Measurements from ENCODE around the gene CLK3.

DNA sequence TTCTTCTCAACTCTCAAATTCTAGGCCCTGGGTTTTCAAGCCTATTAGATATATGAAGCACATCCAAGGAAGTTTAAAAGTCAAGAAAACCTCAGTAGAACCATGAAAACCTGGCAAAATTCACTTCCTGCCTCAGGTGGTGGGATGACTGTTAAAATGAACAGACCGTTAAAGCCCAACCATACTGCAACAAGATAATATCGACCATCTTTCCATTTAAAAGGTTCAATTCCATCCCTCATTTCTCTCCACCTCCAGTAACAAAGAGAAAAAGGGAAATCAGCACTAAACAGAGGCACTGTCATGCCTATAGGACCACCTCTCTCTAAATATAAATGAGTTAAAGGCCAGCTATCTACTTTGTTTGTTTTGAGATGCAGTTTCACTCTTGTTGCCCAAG lies 49.0 kb downstream of the CLK3 start:
- TF ChIP-seq CHD2 (IDR thresholded peaks at IDR 0.05; ENCODE audit: low read length, partially characterized antibody) (no peak), GABPA (IDR thresholded peaks at IDR 0.05; ENCODE audit: low read depth) (no peak), EZH2phosphoT487 (IDR thresholded peaks at IDR 0.05; ENCODE audit: borderline replicate concordance, low read depth) (no peak), SMC3 (IDR thresholded peaks at IDR 0.05; ENCODE audit: low read depth, low read length) (no peak), POLR2AphosphoS5 (IDR thresholded peaks at IDR 0.05; ENCODE audit: low read depth, low read length) (no peak), FOXM1 (IDR thresholded peaks at IDR 0.05; ENCODE audit: low read depth) (no peak), SIN3A (IDR thresholded peaks at IDR 0.05; ENCODE audit: borderline replicate concordance, low read depth, low read length) (no peak), GATA2 (CRISPR knock-in tag; IDR thresholded peaks at IDR 0.05) (no peak), JUND (IDR thresholded peaks at IDR 0.05) (no peak)
- TF ChIP-seq, protein P1, sequence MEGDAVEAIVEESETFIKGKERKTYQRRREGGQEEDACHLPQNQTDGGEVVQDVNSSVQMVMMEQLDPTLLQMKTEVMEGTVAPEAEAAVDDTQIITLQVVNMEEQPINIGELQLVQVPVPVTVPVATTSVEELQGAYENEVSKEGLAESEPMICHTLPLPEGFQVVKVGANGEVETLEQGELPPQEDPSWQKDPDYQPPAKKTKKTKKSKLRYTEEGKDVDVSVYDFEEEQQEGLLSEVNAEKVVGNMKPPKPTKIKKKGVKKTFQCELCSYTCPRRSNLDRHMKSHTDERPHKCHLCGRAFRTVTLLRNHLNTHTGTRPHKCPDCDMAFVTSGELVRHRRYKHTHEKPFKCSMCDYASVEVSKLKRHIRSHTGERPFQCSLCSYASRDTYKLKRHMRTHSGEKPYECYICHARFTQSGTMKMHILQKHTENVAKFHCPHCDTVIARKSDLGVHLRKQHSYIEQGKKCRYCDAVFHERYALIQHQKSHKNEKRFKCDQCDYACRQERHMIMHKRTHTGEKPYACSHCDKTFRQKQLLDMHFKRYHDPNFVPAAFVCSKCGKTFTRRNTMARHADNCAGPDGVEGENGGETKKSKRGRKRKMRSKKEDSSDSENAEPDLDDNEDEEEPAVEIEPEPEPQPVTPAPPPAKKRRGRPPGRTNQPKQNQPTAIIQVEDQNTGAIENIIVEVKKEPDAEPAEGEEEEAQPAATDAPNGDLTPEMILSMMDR (IDR thresholded peaks at IDR 0.05) = no peak
- TF ChIP-seq, protein P2, sequence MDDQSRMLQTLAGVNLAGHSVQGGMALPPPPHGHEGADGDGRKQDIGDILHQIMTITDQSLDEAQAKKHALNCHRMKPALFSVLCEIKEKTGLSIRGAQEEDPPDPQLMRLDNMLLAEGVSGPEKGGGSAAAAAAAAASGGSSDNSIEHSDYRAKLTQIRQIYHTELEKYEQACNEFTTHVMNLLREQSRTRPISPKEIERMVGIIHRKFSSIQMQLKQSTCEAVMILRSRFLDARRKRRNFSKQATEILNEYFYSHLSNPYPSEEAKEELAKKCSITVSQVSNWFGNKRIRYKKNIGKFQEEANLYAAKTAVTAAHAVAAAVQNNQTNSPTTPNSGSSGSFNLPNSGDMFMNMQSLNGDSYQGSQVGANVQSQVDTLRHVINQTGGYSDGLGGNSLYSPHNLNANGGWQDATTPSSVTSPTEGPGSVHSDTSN (IDR thresholded peaks at IDR 0.05) = no peak
- TF ChIP-seq, protein P3, sequence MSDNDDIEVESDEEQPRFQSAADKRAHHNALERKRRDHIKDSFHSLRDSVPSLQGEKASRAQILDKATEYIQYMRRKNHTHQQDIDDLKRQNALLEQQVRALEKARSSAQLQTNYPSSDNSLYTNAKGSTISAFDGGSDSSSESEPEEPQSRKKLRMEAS (IDR thresholded peaks at IDR 0.05; ENCODE audit: low read depth) = no peak
- TF ChIP-seq, protein P4, sequence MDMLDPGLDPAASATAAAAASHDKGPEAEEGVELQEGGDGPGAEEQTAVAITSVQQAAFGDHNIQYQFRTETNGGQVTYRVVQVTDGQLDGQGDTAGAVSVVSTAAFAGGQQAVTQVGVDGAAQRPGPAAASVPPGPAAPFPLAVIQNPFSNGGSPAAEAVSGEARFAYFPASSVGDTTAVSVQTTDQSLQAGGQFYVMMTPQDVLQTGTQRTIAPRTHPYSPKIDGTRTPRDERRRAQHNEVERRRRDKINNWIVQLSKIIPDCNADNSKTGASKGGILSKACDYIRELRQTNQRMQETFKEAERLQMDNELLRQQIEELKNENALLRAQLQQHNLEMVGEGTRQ (IDR thresholded peaks at IDR 0.05; ENCODE audit: borderline replicate concordance, low read depth, low read length) = no peak
- TF ChIP-seq, protein P5, sequence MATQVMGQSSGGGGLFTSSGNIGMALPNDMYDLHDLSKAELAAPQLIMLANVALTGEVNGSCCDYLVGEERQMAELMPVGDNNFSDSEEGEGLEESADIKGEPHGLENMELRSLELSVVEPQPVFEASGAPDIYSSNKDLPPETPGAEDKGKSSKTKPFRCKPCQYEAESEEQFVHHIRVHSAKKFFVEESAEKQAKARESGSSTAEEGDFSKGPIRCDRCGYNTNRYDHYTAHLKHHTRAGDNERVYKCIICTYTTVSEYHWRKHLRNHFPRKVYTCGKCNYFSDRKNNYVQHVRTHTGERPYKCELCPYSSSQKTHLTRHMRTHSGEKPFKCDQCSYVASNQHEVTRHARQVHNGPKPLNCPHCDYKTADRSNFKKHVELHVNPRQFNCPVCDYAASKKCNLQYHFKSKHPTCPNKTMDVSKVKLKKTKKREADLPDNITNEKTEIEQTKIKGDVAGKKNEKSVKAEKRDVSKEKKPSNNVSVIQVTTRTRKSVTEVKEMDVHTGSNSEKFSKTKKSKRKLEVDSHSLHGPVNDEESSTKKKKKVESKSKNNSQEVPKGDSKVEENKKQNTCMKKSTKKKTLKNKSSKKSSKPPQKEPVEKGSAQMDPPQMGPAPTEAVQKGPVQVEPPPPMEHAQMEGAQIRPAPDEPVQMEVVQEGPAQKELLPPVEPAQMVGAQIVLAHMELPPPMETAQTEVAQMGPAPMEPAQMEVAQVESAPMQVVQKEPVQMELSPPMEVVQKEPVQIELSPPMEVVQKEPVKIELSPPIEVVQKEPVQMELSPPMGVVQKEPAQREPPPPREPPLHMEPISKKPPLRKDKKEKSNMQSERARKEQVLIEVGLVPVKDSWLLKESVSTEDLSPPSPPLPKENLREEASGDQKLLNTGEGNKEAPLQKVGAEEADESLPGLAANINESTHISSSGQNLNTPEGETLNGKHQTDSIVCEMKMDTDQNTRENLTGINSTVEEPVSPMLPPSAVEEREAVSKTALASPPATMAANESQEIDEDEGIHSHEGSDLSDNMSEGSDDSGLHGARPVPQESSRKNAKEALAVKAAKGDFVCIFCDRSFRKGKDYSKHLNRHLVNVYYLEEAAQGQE (IDR thresholded peaks at IDR 0.05; ENCODE audit: low read depth, low read length) = no peak

Measured in SK-N-SH (cell line).